NCI-H1417 treated with DMSO at 0.1 percent for 48 hours (cell line): ENCODE measurements around the gene MMP15.

Experiments
- DNase-seq: peaks from one replicate; lab custom pipeline; 2025; lab: John Stamatoyannopoulos, UW

Gene MMP15

DNA sequence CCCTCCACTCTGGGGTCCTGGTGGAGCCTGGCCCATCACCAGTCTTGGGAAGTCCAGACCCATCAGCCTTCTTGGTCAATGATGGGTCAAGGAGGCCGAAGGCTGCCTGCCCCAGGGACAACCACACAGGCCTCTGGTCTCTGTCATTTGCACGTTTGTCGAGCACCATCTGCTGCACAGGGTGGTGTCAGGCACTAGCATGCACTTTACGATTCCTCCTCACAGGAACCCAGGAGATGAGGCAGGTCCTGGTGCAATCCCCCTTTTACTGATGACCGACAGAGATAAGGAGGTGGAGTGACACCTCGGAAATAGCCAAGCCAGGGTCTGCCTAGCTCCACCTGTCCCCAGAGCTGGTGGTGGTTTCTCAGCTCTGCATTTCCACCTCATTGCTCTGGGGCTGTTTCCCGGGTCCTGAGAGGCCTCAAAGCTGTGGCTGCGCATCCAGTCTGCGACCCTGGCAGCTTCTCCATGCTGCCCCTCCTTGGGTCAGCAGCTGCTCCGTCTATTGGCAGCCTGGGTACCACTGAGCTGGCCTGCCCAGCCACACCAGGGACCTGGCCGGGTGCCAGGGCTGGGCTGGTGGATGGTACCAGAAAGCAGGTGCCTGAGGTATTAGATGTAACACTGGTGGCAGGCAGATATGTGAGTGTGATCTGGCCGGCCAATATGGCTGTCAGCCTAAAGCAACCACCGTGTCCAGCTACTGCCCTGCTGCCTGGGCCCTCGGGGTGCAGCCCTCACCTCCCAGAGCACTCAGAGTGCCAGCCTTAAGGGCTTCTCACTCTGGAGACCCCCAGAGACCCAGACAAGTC, 10.0 kb downstream of the MMP15 start:
- DNase-seq: no peak

DNA sequence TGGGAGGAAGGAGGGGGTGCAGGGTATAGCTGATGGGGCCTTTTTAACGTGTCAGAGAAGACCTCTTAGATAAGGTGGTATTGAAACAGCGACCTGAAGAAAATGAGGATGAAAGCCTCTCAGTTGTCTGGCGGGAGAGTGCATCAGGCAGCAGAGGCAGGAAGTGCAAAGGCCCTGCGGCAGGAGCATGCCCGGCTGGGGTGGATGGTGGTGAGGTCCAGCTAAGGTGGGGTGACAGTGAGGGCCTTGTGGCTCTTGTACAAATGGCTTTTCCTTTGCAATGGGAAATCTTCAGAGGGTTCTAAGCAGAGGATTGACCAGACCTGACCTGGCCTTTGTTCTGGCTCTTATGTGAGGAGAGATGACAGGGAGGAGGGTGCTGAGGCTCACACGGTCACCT, 11.4 kb downstream of the MMP15 start:
- no peak for DNase-seq

DNA sequence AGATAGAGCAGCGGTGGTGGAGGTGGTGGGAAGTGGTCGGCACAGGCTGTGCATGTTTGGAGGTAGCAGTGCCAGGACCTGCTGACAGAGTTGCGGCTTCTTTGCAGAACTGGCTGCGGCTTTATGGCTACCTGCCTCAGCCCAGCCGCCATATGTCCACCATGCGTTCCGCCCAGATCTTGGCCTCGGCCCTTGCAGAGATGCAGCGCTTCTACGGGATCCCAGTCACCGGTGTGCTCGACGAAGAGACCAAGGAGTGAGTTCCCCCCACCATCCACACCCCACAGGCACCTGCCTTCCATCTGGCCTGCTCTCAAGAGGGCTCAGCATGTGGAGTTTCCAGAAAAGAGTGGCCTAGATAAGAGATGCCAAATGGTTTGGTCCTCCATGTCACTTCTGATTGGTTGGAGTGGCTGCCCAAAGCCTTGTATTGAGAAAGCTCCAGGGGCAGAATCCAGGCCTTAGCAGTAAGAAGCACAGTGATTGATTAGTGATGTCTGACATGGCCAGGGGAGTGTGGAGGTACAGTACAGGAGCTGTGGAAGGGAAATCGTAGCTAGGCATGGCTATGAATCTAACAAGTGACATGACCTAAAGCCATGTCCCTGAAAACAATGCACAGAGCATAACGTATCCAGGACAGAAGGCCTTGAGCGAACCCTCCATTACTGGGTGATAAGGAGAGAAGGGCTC, 12.0 kb downstream of the MMP15 start:
- DNase-seq: no peak

DNA sequence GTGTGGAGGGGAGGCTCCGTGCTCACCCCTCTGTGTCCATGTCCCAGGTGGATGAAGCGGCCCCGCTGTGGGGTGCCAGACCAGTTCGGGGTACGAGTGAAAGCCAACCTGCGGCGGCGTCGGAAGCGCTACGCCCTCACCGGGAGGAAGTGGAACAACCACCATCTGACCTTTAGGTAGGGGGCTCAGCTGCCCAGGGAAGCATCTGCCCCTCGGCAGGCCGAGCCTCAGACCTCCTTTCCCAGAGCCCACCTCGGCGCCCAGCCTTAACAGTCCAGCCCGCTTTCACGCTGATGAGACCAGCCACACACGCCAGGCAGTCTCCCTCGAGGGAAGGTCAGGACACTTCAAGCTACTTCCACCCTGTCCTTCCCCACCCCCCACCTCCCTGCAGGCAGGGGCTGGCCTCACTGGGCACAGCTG, 12.7 kb downstream of the MMP15 start:
- no peak for DNase-seq

DNA sequence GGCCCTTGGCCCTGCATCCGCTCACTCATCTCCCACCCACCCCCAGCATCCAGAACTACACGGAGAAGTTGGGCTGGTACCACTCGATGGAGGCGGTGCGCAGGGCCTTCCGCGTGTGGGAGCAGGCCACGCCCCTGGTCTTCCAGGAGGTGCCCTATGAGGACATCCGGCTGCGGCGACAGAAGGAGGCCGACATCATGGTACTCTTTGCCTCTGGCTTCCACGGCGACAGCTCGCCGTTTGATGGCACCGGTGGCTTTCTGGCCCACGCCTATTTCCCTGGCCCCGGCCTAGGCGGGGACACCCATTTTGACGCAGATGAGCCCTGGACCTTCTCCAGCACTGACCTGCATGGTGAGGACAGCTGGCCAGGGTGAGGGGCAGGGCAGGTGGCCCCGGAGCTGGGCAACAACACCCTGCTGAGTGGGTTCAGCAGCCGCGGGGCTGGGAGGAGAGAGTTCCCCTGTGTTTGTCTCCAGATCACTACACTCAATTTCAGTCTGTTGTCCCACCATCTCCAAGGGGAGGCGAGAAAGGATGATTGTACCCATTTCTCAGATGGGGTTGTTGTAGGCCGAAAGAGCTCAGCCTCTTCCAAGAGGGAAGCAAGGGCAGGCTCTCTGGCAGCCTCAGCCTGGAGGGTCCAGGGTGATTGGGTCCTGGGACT, 14.4 kb downstream of the MMP15 start:
- no peak for DNase-seq

DNA sequence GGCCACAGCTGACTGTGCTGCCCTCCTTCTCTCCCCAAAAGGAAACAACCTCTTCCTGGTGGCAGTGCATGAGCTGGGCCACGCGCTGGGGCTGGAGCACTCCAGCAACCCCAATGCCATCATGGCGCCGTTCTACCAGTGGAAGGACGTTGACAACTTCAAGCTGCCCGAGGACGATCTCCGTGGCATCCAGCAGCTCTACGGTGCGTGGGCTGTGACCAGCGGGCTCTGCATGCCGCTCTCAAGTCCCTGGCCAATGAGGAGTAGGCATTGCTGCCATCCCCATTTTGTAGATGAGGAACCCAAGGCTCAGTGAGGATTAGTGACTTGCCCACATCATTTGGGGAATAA, 14.9 kb downstream of the MMP15 start:
- DNase-seq: no peak

DNA sequence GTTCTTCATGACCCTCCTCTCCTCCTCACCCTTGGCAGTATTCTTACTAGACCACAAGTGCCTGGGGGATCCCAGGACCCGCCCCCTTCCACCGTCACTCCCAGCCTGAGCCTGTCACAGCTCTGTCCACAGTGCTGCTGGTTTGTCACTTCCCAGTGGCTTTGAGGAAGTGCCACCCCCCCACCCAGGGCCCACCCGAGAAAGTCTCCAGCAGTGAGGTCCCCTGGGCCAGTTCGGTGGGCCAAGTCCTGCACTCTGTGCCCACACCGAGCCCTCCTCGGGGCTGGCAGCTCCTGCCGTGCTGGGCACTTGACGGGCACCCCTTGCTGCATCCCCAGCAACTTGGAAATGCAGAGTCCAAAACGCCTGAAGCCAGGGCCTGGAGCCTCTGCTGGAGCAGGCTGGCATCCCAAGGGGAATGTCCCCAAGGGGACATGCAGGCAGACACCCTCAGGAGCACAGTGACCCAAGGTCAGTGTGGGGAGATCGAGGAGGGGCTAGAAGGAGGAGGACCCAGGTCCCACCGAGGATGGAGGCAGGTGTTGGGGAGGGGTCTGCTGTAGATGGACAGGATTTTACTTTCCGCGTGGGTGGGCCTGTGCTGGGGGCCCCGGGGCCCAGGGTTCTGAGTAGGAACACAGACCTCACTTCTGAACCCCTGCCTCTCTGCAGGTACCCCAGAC, 15.5 kb downstream of the MMP15 start:
- no peak for DNase-seq

DNA sequence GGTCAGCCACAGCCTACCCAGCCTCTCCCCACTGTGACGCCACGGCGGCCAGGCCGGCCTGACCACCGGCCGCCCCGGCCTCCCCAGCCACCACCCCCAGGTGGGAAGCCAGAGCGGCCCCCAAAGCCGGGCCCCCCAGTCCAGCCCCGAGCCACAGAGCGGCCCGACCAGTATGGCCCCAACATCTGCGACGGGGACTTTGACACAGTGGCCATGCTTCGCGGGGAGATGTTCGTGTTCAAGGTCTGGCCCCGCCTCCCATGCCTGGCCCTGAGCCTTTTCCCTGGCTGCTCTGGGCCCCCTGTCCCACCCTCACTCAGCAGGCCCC, 16.0 kb downstream of the MMP15 start:
- no peak for DNase-seq

DNA sequence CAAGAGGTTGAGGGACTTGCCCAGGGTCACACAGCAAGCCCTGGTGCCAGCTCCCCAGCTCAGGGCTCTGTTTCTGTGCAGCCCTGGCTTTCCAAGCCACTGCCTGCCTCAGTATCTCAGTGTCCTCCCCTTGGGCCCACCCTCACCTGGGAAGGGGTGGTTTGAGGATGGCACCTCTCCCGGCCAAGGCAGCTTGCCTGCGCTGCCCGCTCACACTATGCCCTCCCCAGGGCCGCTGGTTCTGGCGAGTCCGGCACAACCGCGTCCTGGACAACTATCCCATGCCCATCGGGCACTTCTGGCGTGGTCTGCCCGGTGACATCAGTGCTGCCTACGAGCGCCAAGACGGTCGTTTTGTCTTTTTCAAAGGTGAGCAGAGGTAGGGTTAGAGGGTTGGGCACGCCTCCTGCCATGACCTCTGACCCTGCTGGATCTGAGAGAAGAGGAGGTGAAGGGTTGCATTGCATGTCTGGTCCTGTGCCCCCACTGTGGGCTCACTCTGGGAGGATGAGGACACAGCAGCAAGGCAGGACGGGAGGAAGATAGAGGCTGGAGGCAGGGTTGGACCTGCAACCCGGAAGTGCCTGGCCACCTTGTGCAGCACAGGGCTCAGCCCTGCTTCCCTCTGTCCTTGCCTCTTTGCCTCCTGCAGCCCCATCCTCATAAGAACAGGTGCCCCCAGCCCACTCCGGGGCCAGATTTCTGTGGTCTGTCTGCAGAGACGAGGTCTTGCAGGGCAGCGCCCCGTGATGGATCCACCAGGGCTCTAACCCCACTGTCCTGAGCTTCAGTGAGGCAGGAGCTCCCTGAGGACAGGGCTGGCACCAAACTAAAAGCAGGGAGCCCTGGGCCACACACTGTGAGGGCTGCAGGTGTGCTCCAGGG, 16.7 kb downstream of the MMP15 start:
- DNase-seq: no peak

DNA sequence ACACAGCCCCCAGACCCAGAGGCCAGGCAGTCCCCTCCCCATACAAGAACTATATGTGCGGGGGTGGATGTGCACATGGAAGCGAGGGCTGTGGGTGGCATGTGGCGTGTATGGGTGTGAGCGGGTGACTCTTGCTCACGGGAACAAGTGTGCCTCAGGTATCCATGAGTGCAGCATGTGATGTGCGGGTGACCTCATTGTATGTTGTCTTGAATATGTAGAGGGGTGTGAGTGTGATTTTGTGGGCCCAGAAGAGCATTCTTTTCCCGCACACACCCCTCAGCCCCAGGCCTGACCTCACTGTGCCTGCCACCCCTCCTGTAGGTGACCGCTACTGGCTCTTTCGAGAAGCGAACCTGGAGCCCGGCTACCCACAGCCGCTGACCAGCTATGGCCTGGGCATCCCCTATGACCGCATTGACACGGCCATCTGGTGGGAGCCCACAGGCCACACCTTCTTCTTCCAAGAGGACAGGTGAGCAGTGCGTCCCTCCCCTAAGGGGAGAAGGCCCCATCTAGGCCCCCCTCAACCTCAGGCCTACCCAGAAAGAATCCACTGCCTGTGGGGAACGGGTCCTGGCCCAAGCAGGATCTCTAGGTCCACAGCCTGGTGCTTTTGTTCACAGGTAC, 17.4 kb downstream of the MMP15 start:
- DNase-seq: no peak

DNA sequence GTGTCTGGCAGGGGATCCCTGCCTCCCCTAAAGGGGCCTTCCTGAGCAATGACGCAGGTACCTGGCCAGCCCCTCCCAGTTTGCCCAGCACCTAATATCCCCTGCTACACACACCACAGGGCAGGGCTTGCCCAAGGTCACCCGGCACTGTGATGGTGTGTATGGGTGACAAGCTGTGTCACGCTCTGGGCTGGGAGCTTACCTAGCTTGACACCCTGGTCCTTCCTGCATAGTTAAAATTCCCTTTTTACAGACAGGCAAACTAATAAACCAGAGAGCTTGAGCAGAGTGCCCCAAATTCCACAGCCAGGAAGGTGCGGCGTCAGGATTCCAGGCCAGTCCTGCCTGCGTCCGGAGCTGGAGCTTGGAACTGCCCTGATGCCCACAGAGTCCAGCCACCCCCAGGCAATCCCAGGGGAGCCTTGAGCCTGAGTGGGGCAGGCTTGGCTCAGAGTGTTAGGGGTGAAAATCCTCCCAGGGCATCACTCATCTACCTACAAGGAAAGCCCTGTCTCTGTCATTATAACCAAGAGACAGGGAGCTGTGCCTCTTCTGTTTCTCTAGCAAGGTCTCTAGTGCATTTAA, 18.1 kb downstream of the MMP15 start:
- DNase-seq: no peak

DNA sequence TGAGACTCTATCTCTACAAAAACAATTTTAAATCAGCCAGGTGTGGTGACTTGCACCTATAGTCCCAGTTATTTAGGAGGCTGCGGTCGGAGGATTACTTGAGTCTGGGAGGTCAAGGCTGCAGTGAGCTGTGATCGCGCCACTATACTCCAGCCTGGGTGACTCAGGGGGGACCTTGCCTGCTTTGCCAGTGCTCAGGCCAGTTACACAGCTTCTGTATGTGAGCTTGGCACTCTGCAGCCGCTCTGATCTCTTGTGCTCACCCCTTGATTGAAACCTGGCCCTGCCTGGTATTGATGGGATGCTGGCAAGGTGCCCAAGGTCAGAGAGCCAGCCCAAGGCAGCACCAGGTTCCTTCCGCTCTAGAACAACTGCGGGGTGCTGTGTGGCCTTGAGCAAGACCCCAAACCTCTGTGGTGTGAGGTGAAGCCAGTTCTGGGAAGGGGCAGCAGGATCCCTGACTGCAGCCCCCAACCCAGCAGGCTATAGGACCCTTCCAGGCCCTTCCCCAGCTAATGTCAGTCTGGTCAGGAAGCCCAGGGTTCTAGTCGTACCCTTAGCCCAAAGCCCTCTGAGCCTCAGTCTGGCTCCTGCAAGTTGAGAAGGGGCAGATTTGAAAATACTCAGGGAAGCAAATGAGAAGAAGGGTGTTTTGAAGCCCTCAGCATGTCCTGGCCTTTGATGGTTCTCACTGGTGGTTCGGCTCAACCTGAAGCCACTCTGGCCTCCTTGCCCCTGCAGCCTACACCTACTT, 18.9 kb downstream of the MMP15 start:
- DNase-seq: no peak

DNA sequence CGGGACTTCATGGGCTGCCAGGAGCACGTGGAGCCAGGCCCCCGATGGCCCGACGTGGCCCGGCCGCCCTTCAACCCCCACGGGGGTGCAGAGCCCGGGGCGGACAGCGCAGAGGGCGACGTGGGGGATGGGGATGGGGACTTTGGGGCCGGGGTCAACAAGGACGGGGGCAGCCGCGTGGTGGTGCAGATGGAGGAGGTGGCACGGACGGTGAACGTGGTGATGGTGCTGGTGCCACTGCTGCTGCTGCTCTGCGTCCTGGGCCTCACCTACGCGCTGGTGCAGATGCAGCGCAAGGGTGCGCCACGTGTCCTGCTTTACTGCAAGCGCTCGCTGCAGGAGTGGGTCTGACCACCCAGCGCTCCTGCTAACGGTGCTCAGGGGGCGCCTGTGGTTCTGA, 19.5 kb downstream of the MMP15 start:
- no peak for DNase-seq

DNA sequence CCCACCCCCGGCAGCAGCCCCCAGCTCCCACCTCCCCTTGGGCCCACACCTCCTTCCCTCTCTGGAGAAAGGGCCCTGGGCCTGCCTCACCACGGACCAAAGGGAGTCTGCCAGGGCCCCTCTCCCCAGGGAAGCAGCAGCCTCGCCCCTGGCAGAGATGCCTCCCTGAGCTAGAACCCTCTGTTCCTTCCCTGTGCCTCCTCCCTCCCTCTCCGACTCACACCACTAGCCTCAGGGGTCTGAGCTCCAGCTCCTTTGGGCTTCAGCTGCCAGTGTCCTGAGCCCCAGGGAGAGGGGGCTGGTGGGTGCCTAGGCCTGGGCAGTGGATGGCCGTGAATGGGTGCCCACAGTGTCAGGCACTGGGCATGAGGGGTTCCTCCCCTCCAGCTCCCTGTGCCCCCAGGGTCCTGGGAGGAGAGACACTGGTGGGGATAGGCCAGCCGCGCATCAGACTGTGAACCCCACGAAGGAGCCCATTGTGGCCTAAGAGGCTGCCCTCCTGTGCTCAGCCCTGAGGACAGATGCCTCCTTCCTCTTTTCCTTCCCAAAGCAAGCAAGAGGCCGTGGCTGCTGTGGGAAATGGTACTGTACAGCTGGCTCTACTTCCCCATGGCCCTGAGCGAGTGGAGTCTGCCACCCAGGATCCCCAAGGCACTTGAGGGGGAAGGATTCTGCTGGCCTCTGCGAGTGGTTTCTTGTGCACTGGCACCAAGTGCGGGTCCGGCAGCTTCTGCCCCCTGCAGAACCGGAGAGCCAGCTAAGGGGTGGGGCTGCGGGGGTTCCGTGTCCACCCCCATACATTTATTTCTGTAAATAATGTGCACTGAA, 20.7 kb downstream of the MMP15 start:
- no peak for DNase-seq

DNA sequence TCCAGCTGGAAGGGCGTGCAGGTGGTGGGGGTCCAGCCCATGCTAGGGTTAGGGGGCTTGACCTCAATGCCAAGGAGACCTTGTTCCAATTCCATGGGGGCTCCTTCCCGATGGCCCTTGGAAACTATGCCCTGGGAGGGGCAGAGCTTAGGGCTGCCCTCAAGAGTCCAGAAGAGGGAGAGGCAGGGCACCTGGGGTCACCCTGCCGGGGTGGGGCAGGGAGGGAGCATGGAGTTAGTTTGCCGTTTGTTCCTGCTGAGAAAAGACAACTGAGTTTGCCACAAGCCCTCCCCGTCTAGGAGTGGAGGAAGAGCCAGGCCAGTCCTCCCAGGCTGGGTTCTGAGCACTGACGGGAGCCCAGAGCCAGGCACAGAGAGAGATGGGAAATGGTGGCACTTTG, 21.4 kb downstream of the MMP15 start:
- DNase-seq: no peak

DNA sequence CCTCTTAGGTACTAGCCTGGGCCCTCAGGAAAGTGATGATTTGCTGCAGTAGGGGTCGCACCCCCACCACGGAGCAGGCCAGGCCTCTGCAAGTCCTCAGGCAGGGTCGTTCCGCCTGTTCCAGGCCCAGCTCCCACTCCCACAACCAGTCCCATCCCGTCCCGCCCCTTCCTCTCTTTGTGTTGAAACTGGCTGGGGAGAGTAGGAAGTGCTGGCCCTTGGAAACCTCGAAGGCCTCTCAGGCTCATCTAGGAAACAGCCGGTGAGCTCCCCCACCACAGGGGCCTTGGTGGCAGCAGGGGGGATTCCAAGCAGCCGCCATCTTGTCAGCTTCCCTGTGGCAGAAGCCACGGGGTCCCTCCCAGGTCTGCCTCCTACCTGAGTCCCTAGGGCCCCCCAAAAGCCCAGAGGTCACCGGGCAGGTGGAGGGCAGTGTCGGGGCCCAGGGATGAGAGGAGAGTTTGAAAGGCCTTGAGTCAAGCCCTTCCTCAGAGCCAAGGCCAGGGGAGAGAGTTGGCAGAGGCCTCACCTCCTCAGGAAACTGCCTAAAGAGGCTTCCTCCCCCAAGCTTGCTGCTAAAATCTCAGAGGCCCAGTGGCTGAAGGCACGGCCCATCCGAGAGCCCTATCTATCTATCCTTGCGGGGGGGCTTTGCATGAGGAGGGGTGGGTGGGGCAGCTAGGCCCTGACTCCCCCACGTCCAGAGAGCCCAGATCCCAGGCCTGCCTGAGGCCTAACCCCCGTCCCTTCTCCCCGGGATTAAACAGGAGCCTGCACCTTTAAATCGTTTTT, 22.2 kb downstream of the MMP15 start:
- no peak for DNase-seq

DNA sequence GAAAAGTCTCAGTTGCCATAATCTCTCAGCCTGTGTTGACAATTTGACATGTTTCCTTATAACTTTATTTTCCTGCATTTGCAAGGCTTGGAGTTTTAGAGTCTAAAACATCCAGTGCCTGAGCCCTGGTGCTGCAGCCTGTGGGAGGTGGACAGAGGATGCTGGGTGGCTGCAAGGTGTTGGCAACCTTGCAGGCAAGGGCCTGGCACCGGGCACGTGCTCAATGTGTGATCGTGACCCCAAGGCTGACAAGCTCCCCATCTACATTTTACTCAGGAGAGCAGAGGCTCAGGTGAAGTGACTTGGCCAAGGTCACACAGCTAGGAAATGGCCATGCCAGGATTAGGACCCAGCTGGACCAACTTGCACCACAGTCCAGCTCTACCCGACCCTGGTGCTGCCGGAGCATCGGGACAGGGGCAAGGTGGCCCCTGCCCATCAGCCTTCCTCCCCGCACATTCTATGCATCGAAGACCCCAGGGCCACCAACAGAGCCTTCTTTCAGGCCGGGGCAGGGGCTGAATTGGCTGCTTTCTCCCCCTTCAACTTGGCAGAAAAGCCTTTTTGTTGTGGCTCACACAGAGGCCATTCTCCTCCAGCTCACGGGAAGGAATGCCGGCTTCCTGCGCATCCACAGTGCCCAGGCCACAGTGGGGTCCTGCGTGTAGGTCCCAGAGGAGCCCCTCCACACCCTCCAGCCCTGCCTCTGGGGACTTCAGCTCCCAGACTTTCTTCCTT, 23.1 kb downstream of the MMP15 start:
- no peak for DNase-seq
